ENCODE results near the gene CXCL1.

GRCh38 chr4:73911746-73912145, 42.6 kb downstream of the CXCL1 start:
- TF ChIP-seq CTCF (IDR thresholded peaks at IDR 0.05; ENCODE audit: extremely low read depth in 1 of 2, insufficient read depth in 1 of 2, low read depth in 1 of 2, low read length in 2 of 2) (no peak), FOS (IDR thresholded peaks at IDR 0.05; ENCODE audit: borderline replicate concordance, insufficient read depth, low read length) (no peak), EZH2 (IDR thresholded peaks at IDR 0.05; ENCODE audit: borderline replicate concordance, low read depth, low read length, severe bottlenecking) (no peak)
